Pons (tissue), 1 donor: ENCODE results near the gene TMEM131.

Experiments used
- DNase-seq: peaks from one replicate; pipeline ENCODE4 v3.0.0-alpha.2; 2016; ENCODE audit warnings: low spot score

The TMEM131 gene

DNA sequence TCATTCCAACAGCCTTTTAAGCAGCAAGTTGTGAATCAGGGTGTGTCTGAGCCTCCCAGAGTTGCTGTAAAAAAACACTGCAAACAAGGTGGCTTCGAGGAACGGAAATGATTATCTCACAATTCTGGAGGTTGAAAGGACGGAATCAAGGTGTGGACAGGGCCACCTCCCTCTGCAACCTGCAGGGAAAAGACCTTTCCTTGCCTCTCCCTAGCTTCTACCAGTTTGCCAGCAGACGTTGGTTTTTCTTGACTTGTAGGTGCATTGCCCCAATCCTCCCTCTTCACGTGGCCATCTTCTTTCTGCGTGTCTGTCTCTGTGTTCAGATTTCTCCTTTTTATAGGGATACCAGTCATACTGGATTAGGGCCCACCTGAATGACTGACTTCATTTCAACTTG, 24.8 kb upstream of the TMEM131 start:
- DNase-seq, result no peak

DNA sequence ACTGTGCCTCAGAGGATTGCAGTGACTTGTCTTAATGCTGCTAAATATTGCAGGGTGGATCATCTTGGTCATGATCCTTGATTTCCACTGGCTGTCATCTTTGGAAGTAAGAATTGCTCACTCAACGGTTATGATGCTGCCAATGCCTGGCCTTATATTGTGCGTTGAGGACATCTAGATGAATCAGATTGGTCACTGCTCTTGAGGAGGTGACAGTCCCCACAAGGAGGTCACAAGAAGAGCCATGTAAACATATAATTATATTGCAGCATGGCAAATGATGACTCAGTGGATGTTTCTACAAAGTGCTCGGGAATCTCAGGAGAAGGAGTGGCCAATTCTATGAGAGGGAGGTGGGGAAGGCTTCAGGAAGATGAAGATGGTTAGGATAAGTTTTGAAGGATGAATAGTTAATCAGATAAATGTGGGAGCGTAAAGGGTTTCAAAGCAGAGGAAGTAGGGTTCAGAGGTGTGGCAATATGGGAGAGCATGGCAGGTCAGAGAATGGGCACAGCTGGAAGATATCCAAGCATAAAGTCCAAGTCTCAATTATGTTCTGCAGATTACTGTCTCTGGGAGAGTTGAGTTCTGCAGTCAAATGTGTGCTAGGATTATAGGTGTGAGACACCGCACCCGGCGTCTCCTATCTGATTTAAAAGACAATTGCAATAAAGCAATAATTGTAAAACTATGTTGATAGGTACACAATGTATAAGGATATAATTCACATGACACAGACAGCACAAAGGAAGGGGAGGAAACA, 21.3 kb upstream of the TMEM131 start:
- no peak for DNase-seq

GRCh38 chr2:98015671-98016070, 19.9 kb upstream of the TMEM131 start:
- DNase-seq, result no peak

DNA sequence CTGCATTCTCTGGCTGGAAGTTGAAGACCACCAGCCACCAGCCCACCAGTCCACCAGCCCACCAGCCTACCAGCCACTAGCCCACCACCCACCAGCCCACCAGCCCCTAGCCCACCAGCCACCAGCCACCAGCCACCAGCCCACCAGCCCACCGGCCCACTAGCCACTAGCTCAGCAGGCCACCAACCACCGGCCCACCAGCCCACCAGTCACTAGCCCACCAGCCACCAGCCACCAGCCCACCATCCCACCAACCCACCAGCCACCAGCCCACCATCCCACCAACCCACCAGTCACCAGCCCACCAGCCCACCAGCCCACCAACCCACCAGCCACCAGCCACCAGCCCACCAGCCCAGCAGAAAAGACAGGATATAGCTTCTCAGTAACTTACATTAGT, 18.6 kb upstream of the TMEM131 start:
- DNase-seq, result no peak

DNA sequence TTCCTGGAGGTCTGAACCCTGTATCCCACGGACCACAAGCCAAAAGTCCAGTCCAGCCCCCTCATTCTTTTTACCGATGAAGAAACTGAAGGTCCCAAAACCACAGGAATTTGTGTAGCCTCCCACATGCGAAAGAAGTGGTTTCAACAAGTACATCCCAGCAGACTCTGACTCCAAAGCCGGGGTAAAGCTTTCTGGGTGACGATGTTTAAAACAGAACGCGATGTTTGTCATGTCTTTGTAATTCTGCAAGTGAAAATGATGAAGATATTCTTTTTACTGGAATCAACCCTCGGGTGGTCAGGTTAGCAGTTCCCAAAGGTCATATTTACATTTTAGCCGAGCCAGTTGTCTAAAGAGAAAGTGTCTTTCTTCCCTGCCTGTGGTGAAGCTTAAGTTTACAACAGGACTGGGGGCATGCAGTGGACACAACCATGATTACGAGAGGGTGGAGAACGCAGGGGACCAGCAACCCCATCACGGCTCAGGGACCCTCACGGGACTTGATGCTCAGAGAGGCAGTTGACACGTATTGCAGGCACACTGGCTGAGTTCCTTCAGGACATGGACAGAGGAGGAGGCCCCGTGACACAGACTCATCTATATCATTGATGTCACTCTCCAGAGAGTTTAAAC, 17.8 kb upstream of the TMEM131 start:
- no peak for DNase-seq

DNA sequence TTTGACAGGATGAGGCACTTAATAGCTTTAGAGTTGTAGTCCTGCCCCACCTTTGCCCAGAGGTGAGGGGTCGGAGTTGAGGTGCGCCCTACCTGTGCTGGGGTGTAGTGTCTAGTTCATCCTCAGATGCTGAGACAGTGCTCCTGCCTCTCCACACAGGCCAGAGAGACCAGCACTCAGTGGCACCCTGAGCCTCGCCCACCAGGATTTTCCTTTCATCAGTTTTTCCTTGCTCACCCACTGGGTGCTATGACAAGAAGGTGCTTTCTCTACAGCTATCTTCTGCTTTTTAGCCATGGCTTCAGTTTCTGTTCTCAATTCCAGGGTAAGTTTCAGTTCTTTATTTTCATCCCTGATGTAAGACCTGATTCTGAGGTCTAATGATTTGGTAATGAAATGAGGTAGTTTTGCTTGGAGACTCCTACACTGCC, 16.8 kb upstream of the TMEM131 start:
- peak; percentile 68 for DNase-seq

DNA sequence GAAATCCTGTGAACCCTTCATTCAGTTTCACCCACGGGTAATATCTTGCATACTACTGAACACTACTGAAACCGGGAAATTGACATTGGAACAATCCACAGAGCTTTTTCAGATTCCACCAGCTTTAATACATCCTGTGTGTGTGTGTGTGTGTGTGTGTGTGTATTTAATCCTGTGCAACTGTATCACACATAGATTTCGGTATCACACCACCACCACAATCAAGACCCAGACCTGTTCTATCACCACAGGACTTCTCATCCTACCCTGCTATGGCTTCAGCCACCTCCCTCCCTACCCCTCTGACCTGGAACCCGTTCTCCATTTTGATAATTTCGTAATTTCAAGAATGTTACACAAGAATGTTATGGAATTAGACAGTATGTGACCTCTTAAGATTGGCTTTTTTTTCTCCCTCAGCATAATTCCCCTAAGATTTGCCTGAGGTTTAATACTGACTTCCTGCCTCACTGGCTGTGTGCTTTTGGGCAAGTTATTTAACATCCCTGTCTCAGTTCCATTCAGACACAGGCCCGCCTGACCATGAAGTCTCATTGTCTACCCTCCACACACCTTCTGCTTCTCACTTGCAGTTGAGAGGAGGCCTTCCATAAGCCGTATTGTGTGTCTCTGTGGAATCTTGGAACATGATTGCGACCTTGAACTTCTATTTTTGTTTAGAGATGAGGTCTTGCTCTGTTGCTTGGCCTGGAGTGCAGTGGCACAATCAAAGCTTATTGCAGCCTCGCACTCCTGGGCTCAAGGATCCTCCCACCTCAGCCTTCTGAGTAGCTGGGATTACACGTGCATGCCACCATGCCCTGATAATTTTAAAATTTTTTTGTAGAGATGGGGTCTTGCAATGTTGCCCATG, 14.4 kb upstream of the TMEM131 start:
- no peak for DNase-seq

GRCh38 chr2:98008415-98008814, 12.7 kb upstream of the TMEM131 start:
- DNase-seq, result no peak

- no peak for DNase-seq
These were observed 10.6 kb upstream of the TMEM131 start for GRCh38 chr2:98006378-98006777.

DNA sequence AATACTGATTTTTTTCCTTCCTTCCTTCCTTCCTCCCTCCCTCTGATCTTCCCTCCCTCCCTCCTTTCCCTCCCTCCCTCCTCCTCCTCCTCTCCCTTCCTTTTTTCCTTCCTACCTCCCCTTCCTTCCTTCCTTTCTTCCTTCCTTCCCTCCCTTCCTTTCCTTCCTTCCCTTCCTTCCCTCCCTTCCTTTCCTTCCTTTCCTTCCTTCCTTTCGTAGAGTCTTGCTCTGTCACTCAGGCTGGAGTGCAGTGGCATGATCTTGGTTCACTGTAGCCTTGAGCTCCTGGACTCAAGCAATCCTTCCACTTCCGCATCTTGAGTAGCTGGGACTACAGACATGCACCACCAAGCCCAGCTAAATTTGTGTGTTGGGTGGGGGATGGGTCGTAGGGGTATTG, 8.9 kb upstream of the TMEM131 start:
- no peak for DNase-seq

DNA sequence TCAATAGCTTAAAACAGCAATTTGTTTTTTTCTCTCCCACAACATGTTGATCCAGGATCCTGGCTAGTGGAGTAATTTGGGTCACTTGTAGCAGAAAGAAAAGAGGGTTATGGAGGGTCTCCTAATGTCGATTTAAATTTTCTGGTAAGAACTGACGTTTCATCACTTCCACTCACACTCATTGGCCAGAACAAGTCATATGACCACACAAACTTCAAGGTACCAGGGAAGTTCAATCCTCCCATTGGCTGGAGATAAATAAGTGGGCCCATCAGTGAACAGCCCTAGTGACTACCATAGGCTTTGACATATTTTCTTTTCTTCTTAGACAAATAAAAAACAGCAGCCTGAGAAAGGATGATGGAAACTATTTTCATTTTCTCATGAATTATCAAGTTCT, 8.3 kb upstream of the TMEM131 start:
- DNase-seq, result no peak

GRCh38 chr2:97999536-97999935, 3.8 kb upstream of the TMEM131 start:
- DNase-seq, result no peak

GRCh38 chr2:97998431-97999005, 2.8 kb upstream of the TMEM131 start:
- no peak for DNase-seq

GRCh38 chr2:97997784-97998392, 2.1 kb upstream of the TMEM131 start:
- no peak for DNase-seq

DNA sequence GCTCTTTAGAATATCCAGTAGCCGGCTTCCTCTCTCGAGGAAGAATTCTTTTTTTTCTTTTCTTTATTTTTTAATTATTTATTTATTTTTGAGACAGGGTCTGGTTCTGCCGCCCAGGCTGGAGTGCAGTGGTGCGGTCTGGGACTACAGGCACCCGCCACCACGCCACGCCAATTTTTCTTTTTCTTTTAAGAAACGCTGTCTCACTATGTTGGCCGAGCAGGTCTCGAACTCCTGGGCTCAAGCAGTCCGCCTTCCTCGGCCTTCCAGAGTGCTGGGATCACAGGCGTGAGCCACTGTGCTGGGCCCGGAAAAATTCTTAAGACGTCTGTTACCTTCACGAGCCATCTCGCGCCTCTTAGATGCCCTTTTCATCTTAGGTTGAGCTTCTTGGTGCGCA, 931 bp upstream of the TMEM131 start:
- DNase-seq, result no peak

- peak; percentile 44 for DNase-seq
These were observed 568 bp downstream of the TMEM131 start for GRCh38 chr2:97995026-97995733.

DNA sequence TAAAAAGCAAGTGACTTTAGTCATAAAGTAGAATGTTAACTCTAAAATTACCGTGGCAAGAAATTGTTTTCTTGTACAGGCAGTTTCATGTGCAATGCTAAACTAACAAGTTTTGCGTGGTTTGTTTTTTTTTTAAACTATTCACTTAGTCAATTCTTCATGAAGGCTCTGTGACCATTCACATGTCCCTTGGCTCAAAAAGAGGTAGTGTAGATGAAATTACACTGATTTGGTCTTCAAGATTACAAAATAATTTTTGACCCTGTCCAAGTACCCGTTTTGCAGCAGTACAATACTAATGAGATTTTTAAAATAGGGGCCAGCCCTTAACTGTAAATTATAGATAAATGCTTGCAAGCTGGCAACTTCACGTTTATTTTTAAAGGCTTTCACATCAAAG, 1.3 kb downstream of the TMEM131 start:
- DNase-seq, result no peak

- no peak for DNase-seq
These were observed 1.8 kb downstream of the TMEM131 start for GRCh38 chr2:97993926-97994325.

DNA sequence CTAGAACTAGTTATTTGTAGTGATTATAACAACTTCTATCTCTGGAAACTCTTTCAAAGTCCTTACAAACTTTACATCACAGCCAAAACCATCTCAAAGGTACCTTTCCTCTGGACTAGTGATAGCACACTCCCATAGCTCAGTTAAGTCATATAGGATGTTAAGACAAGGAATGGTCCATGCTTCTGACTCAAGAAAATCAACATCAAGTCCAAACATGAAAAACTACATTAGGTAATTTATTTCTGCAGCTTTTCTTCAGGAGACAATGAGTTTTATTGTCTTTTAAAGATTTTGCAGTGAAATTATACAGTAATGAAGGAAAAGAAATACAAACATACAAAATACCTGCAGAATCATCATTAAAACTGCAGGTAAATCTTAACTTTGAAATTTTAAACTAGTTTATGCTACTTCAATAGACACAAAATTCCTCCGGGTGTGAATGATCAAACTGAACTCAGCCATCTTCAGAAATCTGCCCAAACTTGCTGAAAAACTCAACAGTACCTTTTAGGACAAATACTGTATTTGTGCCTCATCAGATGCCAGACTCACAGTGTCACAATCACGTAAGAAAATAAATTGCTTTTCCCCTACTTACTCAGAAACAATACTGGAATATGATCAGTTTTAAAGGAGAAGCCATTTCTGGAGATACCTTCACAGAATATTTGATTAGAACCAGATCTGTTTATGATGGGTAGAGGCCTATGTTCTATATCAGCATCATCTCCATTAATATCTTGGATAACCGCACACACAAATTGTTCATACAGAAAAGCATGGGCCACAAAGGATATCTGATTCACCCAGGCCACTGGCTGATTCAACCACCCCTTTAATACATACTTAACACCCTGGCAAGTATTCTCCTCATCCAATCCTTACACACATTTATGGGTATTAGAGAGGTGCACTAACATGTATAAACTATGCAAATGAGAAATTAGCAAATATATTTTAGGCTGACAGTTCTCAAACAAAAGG, 2.6 kb downstream of the TMEM131 start:
- DNase-seq, result no peak
